Body of pancreas (tissue), 4 donors: Measurements from ENCODE around the gene USP6NL.

Experiments
- CTCF ChIP-seq, 7 experiments: fragments of 450-650 bp in 4 of 7; fragments of 200-600 bp in 3 of 7; sonication (generic) in 3 of 7; IDR thresholded peaks; one replicate each; pipeline ENCODE4 v1.5.1; 2016 to 2019; ENCODE audit warnings: antibody characterized with exemption in 7 of 7
- POLR2A ChIP-seq, 3 donors: fragments of 450-650 bp; IDR thresholded peaks; one replicate each; pipeline ENCODE4 v1.6.1; 2016; ENCODE audit warnings: antibody characterized with exemption in 3 of 3, mild to moderate bottlenecking in 2 of 3

- TF ChIP-seq CTCF (IDR thresholded peaks at IDR 0.05): no peak
- no peak for TF ChIP-seq POLR2A (IDR thresholded peaks at IDR 0.05)
These were observed 102.4 kb downstream of the USP6NL start for GRCh38 chr10:11509036-11509435.
